MM.1S (cell line): Measurements from ENCODE around the gene DDT.
"Not testable (repeated sequence)": the region's sequence is repeated elsewhere in the genome, so short reads cannot be mapped to it uniquely, and the experiment has no call there.

Source experiments
- DNase-seq: peaks from one replicate; pipeline ENCODE4 v3.0.0-alpha.2; 2015
- H2AFZ ChIP-seq: fragments of 300-600 bp; sonication (generic); 2 replicates; pipeline ENCODE4 v1.6.0; 2016; ENCODE audit warnings: antibody characterized with exemption, low read length
- H3F3A ChIP-seq: fragments of 300-600 bp; sonication (generic); 2 replicates; pipeline ENCODE4 v1.6.1; 2016; ENCODE audit warnings: mild to moderate bottlenecking, antibody characterized with exemption, low read length, moderate library complexity, mixed read lengths; ENCODE audit not compliant: insufficient read depth
- H3K27ac ChIP-seq: fragments of 300-600 bp; sonication (generic); 2 replicates; pipeline ENCODE4 v1.5.1; 2016; ENCODE audit warnings: mild to moderate bottlenecking, low read length
- H3K27me3 ChIP-seq: fragments of 300-600 bp; sonication (generic); replicated peaks from 2 replicates; pipeline ENCODE4 v1.6.0; 2016; ENCODE audit warnings: low read length; ENCODE audit not compliant: insufficient read depth
- H3K36me3 ChIP-seq: fragments of 300-600 bp; sonication (generic); replicated peaks from 2 replicates; pipeline ENCODE4 v1.6.1; 2016; ENCODE audit warnings: mild to moderate bottlenecking, low read length, mixed read lengths; ENCODE audit not compliant: insufficient read depth
- H3K4me1 ChIP-seq: fragments of 300-600 bp; sonication (generic); 2 replicates; pipeline ENCODE4 v1.6.1; 2016; ENCODE audit warnings: low read length, mixed read lengths
- H3K4me2 ChIP-seq: fragments of 300-600 bp; sonication (generic); 2 replicates; pipeline ENCODE4 v1.6.0; 2016; ENCODE audit warnings: low read depth, low read length
- H3K4me3 ChIP-seq: fragments of 300-600 bp; sonication (generic); 2 replicates; pipeline ENCODE4 v1.5.1; 2016; ENCODE audit warnings: low read length, mixed read lengths
- H3K79me2 ChIP-seq: fragments of 300-600 bp; sonication (generic); 2 replicates; pipeline ENCODE4 v1.6.1; 2016; ENCODE audit warnings: mixed run types, low read length, mixed read lengths
- H3K9ac ChIP-seq: fragments of 300-600 bp; sonication (generic); 2 replicates; pipeline ENCODE4 v1.6.1; 2016; ENCODE audit warnings: low read length, mixed read lengths
- H3K9me2 ChIP-seq: fragments of 300-600 bp; sonication (generic); replicated peaks from 2 replicates; pipeline ENCODE4 v1.6.1; 2016; ENCODE audit warnings: mild to moderate bottlenecking, low read length, mixed read lengths; ENCODE audit not compliant: insufficient read depth
- H3K9me3 ChIP-seq: fragments of 300-600 bp; sonication (generic); replicated peaks from 2 replicates; pipeline ENCODE4 v1.6.1; 2016; ENCODE audit warnings: mild to moderate bottlenecking, low read length, mixed read lengths; ENCODE audit not compliant: insufficient read depth
- H4K20me1 ChIP-seq: fragments of 300-600 bp; sonication (generic); 2 replicates; pipeline ENCODE4 v1.6.1; 2016; ENCODE audit warnings: mild to moderate bottlenecking, low read length, moderate library complexity, mixed read lengths; ENCODE audit not compliant: insufficient read depth
- CTCF ChIP-seq: fragments of 300-600 bp; sonication (generic); IDR thresholded peaks from 2 replicates; pipeline ENCODE4 v1.5.1; 2016; ENCODE audit warnings: antibody characterized with exemption, low read length, mixed read lengths
- EZH2 ChIP-seq: fragments of 300-600 bp; sonication (generic); optimal IDR thresholded peaks from 2 replicates; pipeline ENCODE3; 2017; ENCODE audit warnings: low read depth, mild to moderate bottlenecking, antibody characterized with exemption, low read length, mixed read lengths
- EZH2phosphoT487 ChIP-seq: fragments of 300-600 bp; sonication (generic); IDR thresholded peaks from 2 replicates; pipeline ENCODE4 v1.6.1; 2018; ENCODE audit warnings: antibody characterized with exemption, low read length

DDT gene

DNA sequence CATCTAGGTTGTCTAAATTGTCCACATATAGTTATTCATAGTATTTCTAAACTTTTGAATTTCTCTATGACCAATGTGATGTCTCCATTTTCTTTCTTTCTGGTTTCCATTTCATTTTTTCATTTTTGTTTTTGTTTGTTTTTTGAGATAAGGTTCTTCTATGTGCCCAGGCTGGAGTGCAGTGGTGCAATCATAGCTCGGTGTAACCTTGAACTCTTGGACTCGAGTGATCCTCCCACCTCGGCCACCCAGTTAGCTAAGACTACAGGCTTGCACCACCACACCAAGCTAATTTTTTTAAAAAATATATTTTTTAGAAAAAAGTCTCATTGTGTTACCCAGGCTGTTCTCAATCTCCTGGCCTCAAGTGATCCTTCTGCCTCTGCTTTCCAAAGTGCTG, 22.9 kb upstream of the DDT start:
- Histone ChIP-seq H3K27me3 (no peaks in the 10 kb centered on the region), H3K27ac (no peak overlapping the region), H3K9me2 (no peaks in the 10 kb centered on the region), H3K4me2 (no peak overlapping the region), H3K4me3 (no peak overlapping the region), H2AFZ (no peak overlapping the region), H4K20me1 (no peaks in the 10 kb centered on the region), H3K79me2 (no peaks in the 10 kb centered on the region), H3K4me1 (no peaks in the 10 kb centered on the region), H3K36me3 (no peaks in the 10 kb centered on the region), H3K9me3 (no peaks in the 10 kb centered on the region), H3F3A (no peaks in the 10 kb centered on the region), H3K9ac (no peak overlapping the region)
- DNase-seq, result no peak
- TF ChIP-seq CTCF (no peak), EZH2 (no peak), EZH2phosphoT487 (no peak)

GRCh38 chr22:23993581-23994177, 19.4 kb upstream of the DDT start:
- H2AFZ ChIP-seq, H3K79me2 ChIP-seq, H3K27me3 ChIP-seq, H4K20me1 ChIP-seq, H3F3A ChIP-seq, H3K4me2 ChIP-seq, H3K27ac ChIP-seq, H3K9ac ChIP-seq, H3K4me3 ChIP-seq, H3K36me3 ChIP-seq, H3K9me3 ChIP-seq, H3K9me2 ChIP-seq, H3K4me1 ChIP-seq, DNase-seq: not testable (repeated sequence)

DNA sequence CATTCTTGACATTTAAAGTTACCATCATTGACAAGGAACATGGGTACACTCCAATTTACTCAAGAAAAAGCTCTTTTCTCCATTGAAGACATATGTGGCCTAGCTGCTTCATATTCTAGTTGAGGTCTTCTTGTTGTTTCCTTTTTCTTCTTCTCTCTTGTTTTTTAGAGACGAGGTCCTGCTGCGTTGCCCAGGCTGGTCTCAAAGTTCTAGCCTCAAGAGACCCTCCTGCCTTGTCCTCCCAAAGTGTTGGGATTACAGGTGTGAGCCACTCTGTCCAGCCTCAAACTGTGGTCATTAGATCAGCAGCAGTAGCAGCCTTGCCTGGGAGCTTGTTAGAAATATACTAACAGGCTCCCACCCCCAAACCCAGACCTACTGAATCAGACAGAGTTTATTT, 18.8 kb upstream of the DDT start:
- not testable (repeated sequence) for H3K9ac ChIP-seq, H3K9me2 ChIP-seq, DNase-seq, H3K27ac ChIP-seq, H3K27me3 ChIP-seq, H4K20me1 ChIP-seq, H3K4me3 ChIP-seq, H2AFZ ChIP-seq, H3K4me1 ChIP-seq, H3K36me3 ChIP-seq, H3K4me2 ChIP-seq, H3K9me3 ChIP-seq, H3F3A ChIP-seq, H3K79me2 ChIP-seq

- not testable (repeated sequence) for DNase-seq
Observed at GRCh38 chr22:23989583-23990244, 15.5 kb upstream of the DDT start.

DNA sequence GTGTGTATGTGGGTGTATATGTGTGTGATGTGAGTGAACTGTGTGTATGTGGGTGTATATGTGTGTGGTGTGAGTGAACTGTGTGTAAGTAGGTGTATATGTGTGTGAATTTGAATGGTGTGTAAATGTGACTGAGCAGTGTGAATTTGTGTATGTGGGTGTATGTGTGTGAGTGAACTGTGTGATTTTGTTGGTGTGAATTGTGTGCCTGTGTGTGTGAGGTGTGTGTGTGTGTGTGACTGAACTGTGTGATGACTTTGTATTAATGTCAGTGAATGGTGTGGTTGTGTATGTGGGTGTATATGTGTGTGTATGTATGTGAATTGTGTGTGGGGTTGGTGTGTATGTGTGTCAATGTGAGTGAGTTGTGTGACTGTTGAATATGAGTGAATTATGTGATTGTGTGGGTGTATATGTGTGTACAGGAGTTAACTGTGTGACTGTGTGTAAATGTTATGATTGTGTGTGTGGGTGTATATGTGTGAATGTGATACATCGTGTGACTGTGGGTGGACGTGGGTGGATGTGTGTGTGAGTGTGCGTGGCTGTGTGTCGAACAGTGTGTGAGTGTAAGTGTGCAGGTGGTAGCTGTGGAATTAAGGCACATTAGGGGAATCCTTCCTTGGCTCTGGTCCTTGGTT, 12.4 kb upstream of the DDT start:
- not testable (repeated sequence) for H3K27me3 ChIP-seq, H3K9me3 ChIP-seq, H3K36me3 ChIP-seq, H3F3A ChIP-seq, H2AFZ ChIP-seq, DNase-seq, H3K4me2 ChIP-seq, H3K27ac ChIP-seq, H3K79me2 ChIP-seq, H3K4me3 ChIP-seq, H3K9me2 ChIP-seq, H3K4me1 ChIP-seq, H4K20me1 ChIP-seq, H3K9ac ChIP-seq

More at GRCh38 chr22:23989583-23990244, 15.5 kb upstream of the DDT start:
- not testable (repeated sequence) for H3K9ac ChIP-seq, H3F3A ChIP-seq, H3K79me2 ChIP-seq, H3K36me3 ChIP-seq, H3K4me3 ChIP-seq, H3K9me3 ChIP-seq, H3K9me2 ChIP-seq, H3K4me1 ChIP-seq, H3K27ac ChIP-seq, H3K27me3 ChIP-seq, H4K20me1 ChIP-seq, H3K4me2 ChIP-seq, H2AFZ ChIP-seq

DNA sequence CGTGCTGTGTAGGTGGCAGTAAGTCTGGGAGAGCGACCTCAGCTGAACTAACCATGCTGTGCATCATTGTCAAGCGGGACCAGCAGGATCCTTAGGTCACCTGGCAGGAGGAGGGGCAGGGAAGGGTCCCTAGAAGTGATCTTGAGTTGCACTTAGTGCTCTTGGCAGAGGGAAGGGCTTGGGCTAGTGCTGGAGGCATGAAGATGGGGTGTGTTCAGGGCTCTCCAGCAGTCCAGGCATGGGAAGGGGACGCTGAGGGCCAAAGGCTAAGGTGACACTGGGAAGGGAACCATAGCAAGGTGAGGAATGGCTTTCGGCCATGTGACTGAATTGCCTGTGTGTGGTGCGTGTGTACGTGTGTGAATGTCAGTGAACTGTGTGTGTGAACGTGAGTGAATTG, 11.8 kb upstream of the DDT start:
- not testable (repeated sequence) for H3F3A ChIP-seq, DNase-seq, H3K36me3 ChIP-seq, H3K27ac ChIP-seq, H3K4me3 ChIP-seq, H3K27me3 ChIP-seq, H3K4me2 ChIP-seq, H3K9me2 ChIP-seq, H3K9ac ChIP-seq, H3K4me1 ChIP-seq, H3K79me2 ChIP-seq, H3K9me3 ChIP-seq, H4K20me1 ChIP-seq, H2AFZ ChIP-seq
